Keratinocyte (primary cell): ENCODE data around the gene ZNF398.

Source experiments
- EZH2 ChIP-seq: IDR thresholded peaks from one replicate; pipeline ENCODE4 v1.6.1; 2012; ENCODE audit warnings: inconsistent platforms, mild to moderate bottlenecking, low read length, moderate library complexity
- TF ChIP-seq, protein P1 (sequence below), 3 experiments: IDR thresholded peaks in 1 of 3; conservative IDR thresholded peaks in 1 of 3; optimal IDR thresholded peaks in 1 of 3; 2 replicates in 2 of 3; 3 replicates in 1 of 3; pipeline versions ENCODE3 to v1.5.1; 2011; ENCODE audit warnings: low read length in 3 of 3, mild to moderate bottlenecking in 3 of 3, moderate library complexity in 2 of 3, control low read depth in 1 of 3, inconsistent platforms in 1 of 3; ENCODE audit not compliant: insufficient read depth in 2 of 3; ENCODE audit errors: extremely low read depth in 1 of 3

DNA sequence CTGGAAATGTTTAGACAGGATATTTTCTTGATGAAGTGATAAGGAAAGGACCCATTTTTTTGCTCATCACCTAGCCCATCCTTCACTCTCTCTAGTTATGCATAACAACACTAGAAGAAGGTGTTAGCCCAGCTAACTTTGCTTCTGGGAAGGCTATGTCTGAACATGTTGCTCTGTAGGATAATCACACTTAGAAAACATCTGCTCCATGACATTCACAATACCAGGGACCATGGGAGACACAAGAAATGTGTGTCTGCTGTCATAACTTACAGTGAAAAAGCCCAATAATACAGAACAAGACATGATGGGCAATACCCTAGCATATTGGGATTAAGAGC lies 34.2 kb downstream of the ZNF398 start:
- TF ChIP-seq, protein P1, sequence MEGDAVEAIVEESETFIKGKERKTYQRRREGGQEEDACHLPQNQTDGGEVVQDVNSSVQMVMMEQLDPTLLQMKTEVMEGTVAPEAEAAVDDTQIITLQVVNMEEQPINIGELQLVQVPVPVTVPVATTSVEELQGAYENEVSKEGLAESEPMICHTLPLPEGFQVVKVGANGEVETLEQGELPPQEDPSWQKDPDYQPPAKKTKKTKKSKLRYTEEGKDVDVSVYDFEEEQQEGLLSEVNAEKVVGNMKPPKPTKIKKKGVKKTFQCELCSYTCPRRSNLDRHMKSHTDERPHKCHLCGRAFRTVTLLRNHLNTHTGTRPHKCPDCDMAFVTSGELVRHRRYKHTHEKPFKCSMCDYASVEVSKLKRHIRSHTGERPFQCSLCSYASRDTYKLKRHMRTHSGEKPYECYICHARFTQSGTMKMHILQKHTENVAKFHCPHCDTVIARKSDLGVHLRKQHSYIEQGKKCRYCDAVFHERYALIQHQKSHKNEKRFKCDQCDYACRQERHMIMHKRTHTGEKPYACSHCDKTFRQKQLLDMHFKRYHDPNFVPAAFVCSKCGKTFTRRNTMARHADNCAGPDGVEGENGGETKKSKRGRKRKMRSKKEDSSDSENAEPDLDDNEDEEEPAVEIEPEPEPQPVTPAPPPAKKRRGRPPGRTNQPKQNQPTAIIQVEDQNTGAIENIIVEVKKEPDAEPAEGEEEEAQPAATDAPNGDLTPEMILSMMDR (optimal IDR thresholded peaks at IDR 0.05 in 1 of 3, IDR thresholded peaks at IDR 0.05 in 1 of 3, conservative IDR thresholded peaks at IDR 0.05 in 1 of 3; ENCODE audit: extremely low read depth in 1 of 3, insufficient read depth in 2 of 3, low read length in 3 of 3), result no peak
- no peak for TF ChIP-seq EZH2
